ENCODE data around the gene CLK4. TPM values are rescaled to one million over a fixed set of nuclear protein-coding genes. Genes with fewer than 3 reads are reported as not detected.

The CLK4 gene
- total and polyA plus RNA-seq, 4 experiments from 2014 or later, result 11.8 to 125 (median 71.6) TPM

DNA sequence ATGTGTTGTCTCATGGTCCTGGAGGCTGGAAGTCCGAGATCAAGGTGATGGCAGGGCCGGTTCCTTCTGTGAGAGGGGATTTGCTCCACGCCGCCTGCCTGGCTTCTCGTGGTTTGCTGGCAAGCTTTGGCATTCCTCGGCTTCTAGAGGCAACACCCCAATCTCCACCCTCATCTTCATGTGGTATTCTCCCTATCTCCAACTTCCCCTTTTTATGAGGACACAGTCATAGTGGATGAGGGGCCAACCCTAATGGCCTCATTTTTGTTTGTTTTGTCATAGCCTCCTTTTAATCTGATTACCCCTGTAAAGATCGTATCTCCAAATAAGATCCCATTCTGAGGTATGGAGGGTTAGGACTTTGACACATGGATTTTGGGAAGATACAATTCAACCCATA, 41.7 kb upstream of the CLK4 start:
- Mint-ChIP-seq H3K4me1 (no peaks in the 10 kb centered on the region), H3K36me3 (no peaks in the 10 kb centered on the region), H3K27me3 (peaks cover 18% of the 10 kb centered on the region in 2 donors), H3K4me3 (no peak overlapping the region), H3K9me3 (peaks cover 0 to 8% (median 0%) of the 10 kb centered on the region in 8 donors), H3K27ac (no peak overlapping the region)
- Histone ChIP-seq H3K36me3 (ENCODE audit: insufficient read depth, low read length) (no peaks in the 10 kb centered on the region), H3K27me3 (ENCODE audit: insufficient read depth, low read length) (no peaks in the 10 kb centered on the region), H3K9me3 (ENCODE audit: control insufficient read depth in 1 of 2, low read length in 2 of 2) (no peaks in the 10 kb centered on the region), H3K27ac (ENCODE audit: low read depth, low read length) (no peak overlapping the region), H3K4me3 (ENCODE audit: low read length in 2 of 2) (no peak overlapping the region), H3K4me1 (ENCODE audit: insufficient read depth, low read length) (no peaks in the 10 kb centered on the region)
- ChIA-PET CTCF (ENCODE audit: partially characterized antibody) (no interaction called here), POLR2A (ENCODE audit: partially characterized antibody) (no interaction called here)
- no peak for DNase-seq
- intact Hi-C loops (cut with micrococcal nuclease), result no loop called here

DNA sequence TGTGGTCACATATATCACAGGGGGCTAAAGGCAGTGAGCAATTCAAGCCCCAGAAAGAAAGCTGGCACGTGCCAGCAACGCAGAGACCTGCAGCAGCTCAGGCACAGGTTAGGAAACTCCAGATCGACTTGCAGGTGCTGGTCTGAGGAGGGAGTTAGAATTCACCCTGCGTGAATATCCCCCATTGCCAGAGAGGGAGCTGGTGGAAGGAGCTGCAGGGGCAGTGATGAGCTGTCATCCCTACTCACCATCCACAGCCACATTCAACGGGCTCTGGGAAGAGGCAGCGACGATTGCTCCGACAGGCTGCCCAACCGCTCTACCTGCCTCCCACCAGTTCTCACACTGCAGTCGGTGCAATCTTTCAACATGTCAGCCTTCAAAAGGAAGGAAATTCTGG, 40.8 kb upstream of the CLK4 start:
- POLR2A ChIA-PET (ENCODE audit: partially characterized antibody), result no interaction called here
- Mint-ChIP-seq H3K36me3 (no peaks in the 10 kb centered on the region), H3K4me3 (no peak overlapping the region), H3K9me3 (peaks cover 0 to 8% (median 0%) of the 10 kb centered on the region in 8 donors), H3K27me3 (peaks cover 18% of the 10 kb centered on the region in 2 donors), H3K4me1 (no peaks in the 10 kb centered on the region), H3K27ac (no peak overlapping the region)
- CTCF ChIA-PET (ENCODE audit: partially characterized antibody), result no interaction called here
- Histone ChIP-seq H3K36me3 (ENCODE audit: insufficient read depth, low read length) (no peaks in the 10 kb centered on the region), H3K4me1 (ENCODE audit: insufficient read depth, low read length) (no peaks in the 10 kb centered on the region), H3K4me3 (ENCODE audit: low read length in 2 of 2) (no peak overlapping the region), H3K27ac (ENCODE audit: low read depth, low read length) (no peak overlapping the region), H3K9me3 (ENCODE audit: control insufficient read depth in 1 of 2, low read length in 2 of 2) (no peaks in the 10 kb centered on the region), H3K27me3 (ENCODE audit: insufficient read depth, low read length) (no peaks in the 10 kb centered on the region)
- no peak for DNase-seq
- intact Hi-C loops (cut with micrococcal nuclease), result no loop called here

DNA sequence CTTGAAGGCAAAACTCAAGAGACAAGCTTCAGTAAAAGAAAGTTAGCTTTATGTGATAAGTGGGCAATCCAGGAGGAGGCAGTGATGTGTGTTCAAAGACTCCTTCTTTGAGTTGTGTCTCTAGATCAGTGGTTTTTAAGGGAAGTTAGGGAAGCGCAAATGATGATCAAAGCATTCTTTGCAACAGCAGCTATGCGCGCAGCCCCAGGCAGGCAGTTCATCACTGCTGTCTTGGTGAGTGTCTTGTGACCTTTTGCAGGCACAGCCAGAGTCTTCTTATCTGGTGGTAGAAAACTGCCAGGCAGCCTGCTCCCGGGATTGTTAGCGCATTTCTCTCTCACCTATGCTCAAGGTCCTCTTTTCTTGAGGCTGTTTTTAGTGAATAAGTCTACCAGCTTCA, 40.3 kb upstream of the CLK4 start:
- H3K4me1 ChIP-seq (ENCODE audit: insufficient read depth, low read length), result no peaks in the 10 kb centered on the region
- H3K27me3 Mint-ChIP-seq, result peaks cover 18% of the 10 kb centered on the region in 2 donors
- intact Hi-C loops (cut with micrococcal nuclease), result no loop called here
- H3K27me3 ChIP-seq (ENCODE audit: insufficient read depth, low read length), result no peaks in the 10 kb centered on the region
- no peaks in the 10 kb centered on the region for H3K4me1 Mint-ChIP-seq
- H3K4me3 Mint-ChIP-seq, result no peak overlapping the region
- no peak for DNase-seq
- no peak overlapping the region for H3K27ac ChIP-seq (ENCODE audit: low read depth, low read length)
- ChIA-PET CTCF (ENCODE audit: partially characterized antibody) (no interaction called here), POLR2A (ENCODE audit: partially characterized antibody) (no interaction called here)
- peaks cover 0 to 8% (median 0%) of the 10 kb centered on the region in 8 donors for H3K9me3 Mint-ChIP-seq
- H3K36me3 ChIP-seq (ENCODE audit: insufficient read depth, low read length), result no peaks in the 10 kb centered on the region
- H3K27ac Mint-ChIP-seq, result no peak overlapping the region
- H3K9me3 ChIP-seq (ENCODE audit: control insufficient read depth in 1 of 2, low read length in 2 of 2), result no peaks in the 10 kb centered on the region
- H3K4me3 ChIP-seq (ENCODE audit: low read length in 2 of 2), result no peak overlapping the region
- H3K36me3 Mint-ChIP-seq, result no peaks in the 10 kb centered on the region

DNA sequence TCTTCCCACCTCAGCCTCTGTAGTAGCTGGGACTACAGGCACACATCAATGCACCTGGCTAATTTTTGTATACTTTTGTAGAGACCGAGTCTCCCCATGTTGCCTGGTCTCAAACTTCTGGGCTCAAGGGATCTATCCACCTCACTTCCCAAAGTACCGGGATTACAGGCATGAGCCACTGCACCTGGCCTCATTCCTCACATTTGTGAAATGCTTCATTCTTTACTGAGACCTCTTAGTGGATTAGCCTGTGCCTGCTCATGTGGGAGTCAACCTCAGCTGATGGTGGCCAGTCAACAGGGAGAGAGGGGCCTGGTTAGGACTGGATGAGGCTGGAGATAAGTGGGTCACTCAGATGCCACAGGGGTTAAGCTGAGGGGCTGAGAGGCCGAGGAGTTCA, 37.3 kb upstream of the CLK4 start:
- POLR2A ChIA-PET (ENCODE audit: partially characterized antibody), result no interaction called here
- H3K4me3 ChIP-seq (ENCODE audit: low read length in 2 of 2), result no peak overlapping the region
- Mint-ChIP-seq H3K4me1 (no peaks in the 10 kb centered on the region), H3K9me3 (peaks cover 0 to 8% (median 0%) of the 10 kb centered on the region in 8 donors), H3K36me3 (no peaks in the 10 kb centered on the region), H3K4me3 (no peak overlapping the region), H3K27me3 (peaks cover 9 to 17% of the 10 kb centered on the region in 2 donors), H3K27ac (no peak overlapping the region)
- no peaks in the 10 kb centered on the region for H3K27me3 ChIP-seq (ENCODE audit: insufficient read depth, low read length)
- no peaks in the 10 kb centered on the region for H3K36me3 ChIP-seq (ENCODE audit: insufficient read depth, low read length)
- H3K27ac ChIP-seq (ENCODE audit: low read depth, low read length), result no peak overlapping the region
- H3K9me3 ChIP-seq (ENCODE audit: control insufficient read depth in 1 of 2, low read length in 2 of 2), result no peaks in the 10 kb centered on the region
- H3K4me1 ChIP-seq (ENCODE audit: insufficient read depth, low read length), result no peaks in the 10 kb centered on the region
- intact Hi-C loops (cut with micrococcal nuclease), result no loop called here
- no peak for DNase-seq
- CTCF ChIA-PET (ENCODE audit: partially characterized antibody), result no interaction called here

DNA sequence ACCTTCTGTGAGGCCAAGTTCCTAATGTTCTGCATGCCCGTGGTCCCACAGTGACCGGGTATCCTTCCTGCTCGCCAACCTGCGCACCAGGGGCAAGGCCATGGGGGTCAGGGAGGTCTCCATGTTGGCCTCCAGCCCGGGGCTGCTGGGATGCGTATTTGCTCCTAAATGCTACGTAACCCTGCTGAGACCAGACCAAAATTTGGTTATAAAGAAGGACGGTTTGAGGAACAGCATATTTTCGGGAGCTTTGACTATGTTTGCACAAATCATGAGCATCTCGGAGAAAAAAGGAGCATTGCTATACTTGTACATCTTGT, 35.7 kb upstream of the CLK4 start:
- intact Hi-C loops (cut with micrococcal nuclease), result no loop called here
- H3K36me3 ChIP-seq (ENCODE audit: insufficient read depth, low read length), result no peaks in the 10 kb centered on the region
- no peak overlapping the region for H3K4me3 ChIP-seq (ENCODE audit: low read length in 2 of 2)
- no peaks in the 10 kb centered on the region for H3K9me3 ChIP-seq (ENCODE audit: control insufficient read depth in 1 of 2, low read length in 2 of 2)
- no peak for DNase-seq
- CTCF ChIA-PET (ENCODE audit: partially characterized antibody), result no interaction called here
- Mint-ChIP-seq H3K27me3 (peaks cover 6 to 19% of the 10 kb centered on the region in 2 donors), H3K9me3 (peaks cover 0 to 8% (median 0%) of the 10 kb centered on the region in 8 donors), H3K36me3 (no peaks in the 10 kb centered on the region), H3K27ac (no peak overlapping the region), H3K4me3 (no peak overlapping the region), H3K4me1 (no peaks in the 10 kb centered on the region)
- no peak overlapping the region for H3K27ac ChIP-seq (ENCODE audit: low read depth, low read length)
- POLR2A ChIA-PET (ENCODE audit: partially characterized antibody), result no interaction called here
- no peaks in the 10 kb centered on the region for H3K27me3 ChIP-seq (ENCODE audit: insufficient read depth, low read length)
- no peaks in the 10 kb centered on the region for H3K4me1 ChIP-seq (ENCODE audit: insufficient read depth, low read length)

DNA sequence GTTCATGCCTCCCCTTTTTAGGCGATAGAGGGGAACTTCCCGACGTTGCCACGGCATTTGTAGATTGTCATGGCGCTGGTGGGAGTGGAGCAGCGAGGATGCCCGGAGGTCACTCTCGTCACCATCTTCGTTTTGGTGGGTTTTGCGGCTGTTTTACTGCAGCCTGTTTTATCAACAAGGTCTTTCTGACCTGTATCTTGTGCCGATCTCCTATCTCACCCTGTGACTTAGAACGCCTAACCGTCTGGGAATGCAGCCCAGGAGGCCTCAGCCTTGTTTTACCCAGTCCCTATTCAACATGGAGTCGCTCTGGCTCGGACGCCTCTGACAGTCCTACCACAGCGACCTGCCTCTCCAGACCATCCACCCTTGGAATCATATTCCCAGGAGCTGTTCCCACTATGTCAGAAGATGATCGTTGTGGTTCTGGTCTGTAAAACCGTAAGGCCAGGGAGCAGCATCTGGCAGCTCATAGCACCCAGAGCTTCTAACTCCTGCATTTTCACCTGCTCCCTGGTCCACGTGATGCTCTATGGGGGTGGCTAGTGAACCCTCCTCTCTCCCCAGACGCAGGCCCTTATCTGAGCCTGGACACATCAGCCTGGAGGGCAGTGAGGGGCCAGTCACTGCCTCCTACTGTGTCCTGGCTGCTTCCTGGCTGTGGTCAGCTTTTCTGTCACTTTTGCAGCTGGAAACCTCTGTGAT, 35.1 kb upstream of the CLK4 start:
- POLR2A ChIA-PET (ENCODE audit: partially characterized antibody), result no interaction called here
- Histone ChIP-seq H3K4me3 (ENCODE audit: low read length in 2 of 2) (no peak overlapping the region), H3K36me3 (ENCODE audit: insufficient read depth, low read length) (no peaks in the 10 kb centered on the region), H3K27ac (ENCODE audit: low read depth, low read length) (no peak overlapping the region), H3K27me3 (ENCODE audit: insufficient read depth, low read length) (no peaks in the 10 kb centered on the region), H3K9me3 (ENCODE audit: control insufficient read depth in 1 of 2, low read length in 2 of 2) (no peaks in the 10 kb centered on the region), H3K4me1 (ENCODE audit: insufficient read depth, low read length) (no peaks in the 10 kb centered on the region)
- CTCF ChIA-PET (ENCODE audit: partially characterized antibody), result no interaction called here
- peaks cover 10 to 21% of the 10 kb centered on the region in 2 donors for H3K27me3 Mint-ChIP-seq
- H3K9me3 Mint-ChIP-seq, result peaks cover 0 to 8% (median 0%) of the 10 kb centered on the region in 8 donors
- no peaks in the 10 kb centered on the region for H3K36me3 Mint-ChIP-seq
- H3K4me1 Mint-ChIP-seq, result no peaks in the 10 kb centered on the region
- DNase-seq, result no peak
- no peak overlapping the region for H3K4me3 Mint-ChIP-seq
- no peak overlapping the region for H3K27ac Mint-ChIP-seq
- intact Hi-C loops (cut with micrococcal nuclease), result no loop called here

DNA sequence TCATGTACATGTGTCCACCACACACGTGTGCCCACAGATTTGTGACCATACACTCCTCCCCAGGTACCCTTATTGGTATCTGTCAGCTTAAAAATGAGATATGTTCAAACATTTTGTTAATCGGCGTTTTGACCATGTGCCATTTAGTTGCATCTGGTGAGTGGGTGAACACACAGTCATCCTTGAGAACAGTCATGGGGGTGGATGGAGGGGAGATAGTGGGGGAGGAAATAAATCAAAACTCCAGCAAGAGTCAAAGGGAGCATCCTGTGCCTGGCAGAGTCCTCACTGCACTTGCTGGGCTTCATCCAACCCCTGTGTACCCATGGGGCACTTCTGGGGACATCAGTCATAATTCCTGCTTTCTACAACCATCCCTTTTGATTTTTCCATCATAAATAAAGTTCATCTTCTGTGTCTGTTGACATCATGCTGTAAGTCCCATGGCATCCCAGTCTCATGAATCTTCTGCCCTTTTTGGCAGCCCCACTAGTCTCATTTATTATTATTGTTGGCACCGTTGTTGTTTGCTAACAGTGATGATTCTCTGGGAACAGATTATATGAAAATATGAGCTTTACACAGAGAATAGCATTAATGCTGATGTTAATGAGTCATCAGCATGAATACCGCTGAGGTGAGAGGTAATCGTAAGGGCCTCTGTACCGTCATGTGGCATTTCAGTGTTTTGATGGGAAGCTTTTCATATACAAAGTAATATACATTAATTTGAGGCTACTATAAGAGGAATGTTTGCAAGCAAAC, 24.4 kb upstream of the CLK4 start:
- ChIA-PET POLR2A (ENCODE audit: partially characterized antibody) (no interaction called here), CTCF (ENCODE audit: partially characterized antibody) (no interaction called here)
- DNase-seq, result no peak
- Histone ChIP-seq H3K4me1 (ENCODE audit: insufficient read depth, low read length) (no peaks in the 10 kb centered on the region), H3K36me3 (ENCODE audit: insufficient read depth, low read length) (no peaks in the 10 kb centered on the region), H3K9me3 (ENCODE audit: control insufficient read depth in 1 of 2, low read length in 2 of 2) (no peaks in the 10 kb centered on the region), H3K4me3 (ENCODE audit: low read length in 2 of 2) (no peak overlapping the region), H3K27me3 (ENCODE audit: insufficient read depth, low read length) (no peaks in the 10 kb centered on the region), H3K27ac (ENCODE audit: low read depth, low read length) (no peak overlapping the region)
- Mint-ChIP-seq H3K4me1 (no peaks in the 10 kb centered on the region), H3K27me3 (peaks cover 4 to 12% of the 10 kb centered on the region in 2 donors), H3K27ac (no peak overlapping the region), H3K36me3 (peaks cover 0 to 3% of the 10 kb centered on the region in 2 donors), H3K4me3 (no peak overlapping the region), H3K9me3 (peaks cover 0 to 15% (median 2%) of the 10 kb centered on the region in 8 donors)
- intact Hi-C loops (cut with micrococcal nuclease), result no loop called here
